ENCODE measurements around the gene PAM16.
A peak's percentile ranks its signal among the peaks of the same experiment; 100 is the strongest.

PAM16 gene

DNA sequence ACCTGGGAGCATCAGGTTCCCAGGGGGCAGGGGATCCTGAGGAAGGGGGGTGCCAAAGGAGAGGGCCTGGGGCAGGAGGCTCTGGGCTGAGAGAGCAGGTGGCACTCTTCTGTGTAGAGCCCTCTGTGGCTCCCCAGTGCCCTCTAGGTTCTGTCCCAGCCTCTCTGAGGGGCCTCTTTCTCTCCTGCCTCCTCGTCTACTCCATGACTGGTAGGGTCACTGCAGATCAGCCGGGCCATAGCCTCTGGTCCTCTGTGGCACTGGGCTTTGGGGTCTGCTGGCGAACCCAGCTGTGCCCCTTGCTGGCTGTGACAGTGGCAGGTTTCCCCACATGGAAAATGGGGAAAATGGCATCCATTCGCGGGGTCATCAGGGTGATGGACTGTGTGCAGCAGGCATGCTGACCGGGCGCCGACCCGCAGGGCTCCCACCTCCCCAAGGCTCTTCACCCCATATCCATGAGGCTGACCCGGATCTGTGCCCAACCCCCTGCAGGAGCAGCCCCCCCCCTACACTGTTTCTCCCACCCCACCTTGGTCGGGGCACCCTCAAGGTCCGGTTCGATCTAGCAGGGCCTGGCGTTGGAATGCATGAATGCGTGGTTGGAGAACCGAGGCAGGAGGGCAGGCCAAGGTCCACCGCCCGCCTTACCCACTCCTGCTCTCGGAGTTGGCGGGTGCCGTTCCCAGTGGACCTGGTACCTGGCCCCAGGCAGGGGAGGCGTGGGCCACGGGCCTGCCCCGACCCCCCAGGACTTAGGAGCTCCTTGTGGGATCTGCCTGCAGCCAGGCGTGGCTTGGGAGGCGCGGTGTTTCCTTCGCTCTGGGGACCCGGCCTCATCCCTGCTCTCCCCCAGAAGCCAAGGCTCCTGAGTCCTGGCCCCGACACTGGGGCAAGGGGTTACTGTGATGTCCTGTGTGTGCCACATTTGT lies 28.7 kb downstream of the PAM16 start:
- TF ChIP-seq ZNF274 (IDR thresholded peaks at IDR 0.05; ENCODE audit: low read depth, low read length): no peak
- H3K4me3 ChIP-seq (ENCODE audit: low read length): no peak overlapping the region

DNA sequence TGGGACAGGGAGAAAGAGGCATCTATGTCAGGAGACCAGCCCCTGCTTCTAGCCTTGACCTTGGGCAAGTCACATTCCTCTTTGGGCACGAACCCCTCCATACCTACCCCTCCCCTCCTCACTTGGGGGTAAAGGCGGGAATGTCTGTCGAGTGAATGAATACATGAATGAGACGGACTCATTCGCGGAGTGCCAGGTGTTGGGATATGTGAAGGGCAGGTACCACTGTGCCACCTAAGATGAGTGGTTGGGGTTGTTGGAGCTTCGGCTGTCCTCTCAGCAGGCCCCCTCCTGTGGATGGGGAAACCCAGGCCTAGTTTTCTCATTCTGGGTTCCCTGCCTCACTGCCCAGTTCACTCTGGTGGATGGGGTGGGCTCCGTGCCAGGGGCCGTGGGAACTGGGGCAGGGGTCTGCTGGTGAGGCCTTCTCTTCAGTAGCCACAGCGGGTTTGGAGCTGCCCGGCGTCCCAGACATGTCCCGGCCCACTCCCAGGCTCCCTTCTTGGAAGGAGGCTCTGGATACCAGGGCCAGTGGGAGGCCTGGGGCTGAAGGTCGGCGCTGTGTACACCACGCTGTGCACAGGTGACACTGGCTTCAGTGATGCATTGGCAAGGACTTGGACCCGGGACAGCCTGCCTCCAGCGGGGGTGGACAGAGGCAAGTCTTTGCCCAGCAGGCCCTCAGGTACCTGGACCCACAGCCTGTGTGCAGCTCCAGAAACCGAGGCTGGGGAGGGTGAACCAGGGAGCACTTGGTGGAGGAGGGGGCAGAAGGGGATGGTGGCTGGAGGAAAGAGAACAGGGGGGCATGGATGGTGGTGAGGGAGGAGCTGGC lies 29.6 kb downstream of the PAM16 start:
- TF ChIP-seq ZNF274 (IDR thresholded peaks at IDR 0.05; ENCODE audit: low read depth, low read length): no peak
- no peak overlapping the region for H3K4me3 ChIP-seq (ENCODE audit: low read length)

DNA sequence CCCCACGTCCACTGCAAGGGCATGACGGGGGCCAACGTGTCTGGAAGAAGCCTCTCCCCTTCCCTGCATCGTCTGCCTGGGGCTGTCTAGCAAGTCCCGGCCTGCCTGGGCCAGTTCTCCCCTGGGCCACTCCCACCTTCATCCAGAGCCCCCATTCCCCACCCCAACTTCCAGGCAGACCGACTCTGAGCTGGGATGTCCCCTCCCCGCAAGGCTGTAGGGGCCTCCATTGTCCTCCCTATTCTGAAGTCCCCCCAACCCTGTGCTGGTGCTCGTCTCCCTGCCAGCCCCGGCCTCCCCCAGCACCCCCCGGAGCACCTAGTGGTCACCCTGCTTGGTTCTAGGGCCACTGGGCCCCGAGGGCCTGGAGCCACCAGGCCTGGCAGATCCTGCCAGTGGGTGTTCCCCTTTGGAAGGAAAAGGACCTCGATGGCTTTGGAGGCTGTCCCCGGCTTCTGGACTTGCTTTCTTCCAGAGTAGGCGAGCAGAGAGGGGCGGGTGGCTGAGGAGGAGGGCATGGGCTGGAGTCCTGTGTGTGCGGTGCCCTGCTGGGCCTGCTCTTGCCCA lies 30.5 kb downstream of the PAM16 start:
- no peak overlapping the region for H3K4me3 ChIP-seq (ENCODE audit: low read length)
- no peak for TF ChIP-seq ZNF274 (IDR thresholded peaks at IDR 0.05; ENCODE audit: low read depth, low read length)

DNA sequence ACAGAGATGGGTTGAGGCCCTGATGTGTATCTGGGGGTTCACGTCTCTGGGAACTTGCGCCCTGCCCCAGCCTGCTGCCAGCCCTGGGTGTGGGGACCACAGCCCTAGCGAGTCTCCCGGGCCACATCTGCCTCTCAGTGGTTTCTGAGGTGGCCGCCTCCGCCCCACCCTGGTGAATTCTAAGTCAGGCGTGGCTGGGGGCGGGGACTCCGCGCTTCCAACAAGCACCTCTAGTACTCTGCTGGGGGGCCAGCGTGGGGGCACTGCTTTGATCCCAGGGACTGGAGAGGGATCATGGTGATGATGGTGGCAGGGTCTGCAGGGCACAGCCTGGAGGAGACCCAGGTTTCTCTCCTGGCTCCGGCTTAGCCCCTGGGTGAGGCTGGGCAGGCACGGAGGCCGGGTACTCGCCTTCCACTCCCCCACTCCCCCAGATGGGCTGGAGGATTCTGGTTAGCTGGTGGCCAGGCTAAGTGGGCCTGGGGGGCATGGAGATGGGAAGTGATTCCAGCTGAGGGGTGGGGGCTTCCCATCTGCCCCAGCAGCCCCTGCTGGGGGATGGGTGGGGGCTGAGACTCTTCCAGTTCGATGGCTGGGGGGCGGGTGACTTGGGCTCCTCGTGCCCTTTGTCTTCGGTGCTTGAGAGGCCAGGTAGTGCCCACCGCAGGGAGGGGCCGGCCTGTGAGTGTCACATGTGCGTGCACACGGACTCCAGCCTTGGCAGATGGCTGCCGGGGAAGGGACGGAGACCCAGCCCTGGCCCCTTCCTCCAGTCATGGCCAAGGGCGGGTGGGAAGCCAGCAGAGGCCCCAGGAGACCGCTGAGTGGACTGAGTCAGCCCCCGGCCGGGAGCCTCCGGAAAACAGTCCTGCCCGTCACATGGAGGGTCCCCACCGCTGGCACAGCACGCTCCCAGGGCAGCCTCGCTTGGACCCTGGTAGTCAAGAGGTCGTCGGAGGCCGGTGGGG lies 31.4 kb downstream of the PAM16 start:
- no peak for TF ChIP-seq ZNF274 (IDR thresholded peaks at IDR 0.05; ENCODE audit: low read depth, low read length)
- no peak overlapping the region for H3K4me3 ChIP-seq (ENCODE audit: low read length)

DNA sequence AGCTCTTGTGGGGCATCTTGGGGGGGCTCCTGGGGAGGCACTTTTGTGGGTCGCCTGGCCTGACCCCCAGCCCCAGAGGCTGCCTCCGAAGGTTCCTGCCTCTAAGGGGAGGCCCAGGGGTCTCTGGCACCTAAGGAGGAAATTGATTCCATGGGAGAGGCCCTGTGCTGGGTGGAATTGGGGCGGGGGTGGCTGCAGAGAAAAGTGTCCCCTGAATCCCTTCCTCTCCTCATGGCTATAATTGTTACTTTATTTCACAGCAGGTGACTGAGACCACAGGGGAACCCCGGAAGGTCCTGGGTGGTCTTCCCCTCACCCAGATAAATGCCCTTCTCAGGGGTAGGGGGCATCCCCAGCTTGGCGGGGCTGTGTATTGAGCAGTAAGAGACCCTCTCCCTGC lies 32.2 kb downstream of the PAM16 start:
- TF ChIP-seq ZNF274 (IDR thresholded peaks at IDR 0.05; ENCODE audit: low read depth, low read length): no peak
- no peak overlapping the region for H3K4me3 ChIP-seq (ENCODE audit: low read length)

DNA sequence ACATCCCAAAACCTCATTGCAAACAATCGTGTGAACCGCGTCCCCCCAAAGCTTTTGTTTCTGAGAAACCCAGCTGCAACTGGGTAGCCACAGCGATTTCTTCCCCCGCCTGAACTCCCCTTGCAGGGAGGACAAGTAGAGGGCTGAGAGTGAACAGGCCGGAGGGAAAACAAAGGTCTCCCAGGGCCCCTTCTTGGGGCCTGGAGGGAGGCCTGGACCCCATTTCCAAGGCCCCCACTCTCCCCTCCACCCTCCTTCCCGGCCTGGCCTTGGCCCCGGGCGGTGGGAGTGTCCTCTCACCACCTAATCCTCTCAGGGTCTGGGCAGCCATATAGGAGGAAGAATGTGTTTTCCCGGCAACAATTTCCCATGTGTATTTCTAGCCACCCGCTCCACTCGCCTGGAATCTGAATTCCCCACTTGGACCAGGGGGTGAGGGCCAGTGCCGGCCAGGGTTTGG lies 32.6 kb downstream of the PAM16 start:
- no peak overlapping the region for H3K4me3 ChIP-seq (ENCODE audit: low read length)
- no peak for TF ChIP-seq ZNF274 (IDR thresholded peaks at IDR 0.05; ENCODE audit: low read depth, low read length)

DNA sequence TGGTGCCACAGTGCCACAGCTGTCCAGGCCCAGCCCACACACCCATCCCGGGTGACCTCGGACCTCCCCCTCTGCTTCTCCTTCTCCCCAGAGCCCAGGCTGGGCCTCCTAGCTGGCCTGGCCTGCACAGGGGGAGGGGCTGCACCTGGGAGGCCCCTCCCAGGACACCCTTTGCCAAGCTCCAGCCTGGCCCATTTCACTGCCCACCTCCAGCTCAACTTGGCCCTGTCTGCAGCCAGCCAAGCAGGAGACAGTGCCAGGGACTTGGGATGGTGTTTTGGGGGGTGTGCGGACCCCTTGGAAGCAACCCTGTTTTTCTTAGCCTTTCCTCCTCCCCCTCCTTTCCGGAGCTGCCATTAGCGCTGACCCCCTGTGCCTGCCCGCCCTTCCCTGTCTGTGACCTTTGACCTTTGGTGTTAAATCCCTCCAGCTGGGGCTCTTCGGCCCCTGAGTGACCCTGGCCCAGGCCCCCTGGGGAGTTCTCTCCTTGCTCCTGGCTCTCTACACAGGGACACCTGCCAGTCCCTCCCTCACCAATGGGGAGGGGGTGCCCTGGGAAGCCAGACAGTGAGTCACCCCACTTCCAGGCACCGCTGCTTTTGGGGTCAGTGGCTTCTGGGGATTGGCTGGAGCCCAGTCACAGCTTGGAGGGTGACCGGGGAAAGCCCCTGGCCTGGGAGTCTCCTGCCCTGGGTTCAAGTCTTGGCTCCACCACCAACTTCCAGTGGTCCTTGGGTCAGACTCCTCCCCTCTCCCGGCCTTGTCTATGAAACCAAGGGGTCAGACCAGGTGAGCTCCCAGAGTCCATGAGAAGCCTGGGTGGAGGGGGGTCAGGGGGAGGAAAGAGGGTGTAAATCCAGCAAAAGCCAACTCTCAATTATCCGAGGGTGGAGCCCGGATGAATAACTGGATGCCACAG lies 33.3 kb downstream of the PAM16 start:
- no peak for TF ChIP-seq ZNF274 (IDR thresholded peaks at IDR 0.05; ENCODE audit: low read depth, low read length)
- H3K4me3 ChIP-seq (ENCODE audit: low read length): no peak overlapping the region

DNA sequence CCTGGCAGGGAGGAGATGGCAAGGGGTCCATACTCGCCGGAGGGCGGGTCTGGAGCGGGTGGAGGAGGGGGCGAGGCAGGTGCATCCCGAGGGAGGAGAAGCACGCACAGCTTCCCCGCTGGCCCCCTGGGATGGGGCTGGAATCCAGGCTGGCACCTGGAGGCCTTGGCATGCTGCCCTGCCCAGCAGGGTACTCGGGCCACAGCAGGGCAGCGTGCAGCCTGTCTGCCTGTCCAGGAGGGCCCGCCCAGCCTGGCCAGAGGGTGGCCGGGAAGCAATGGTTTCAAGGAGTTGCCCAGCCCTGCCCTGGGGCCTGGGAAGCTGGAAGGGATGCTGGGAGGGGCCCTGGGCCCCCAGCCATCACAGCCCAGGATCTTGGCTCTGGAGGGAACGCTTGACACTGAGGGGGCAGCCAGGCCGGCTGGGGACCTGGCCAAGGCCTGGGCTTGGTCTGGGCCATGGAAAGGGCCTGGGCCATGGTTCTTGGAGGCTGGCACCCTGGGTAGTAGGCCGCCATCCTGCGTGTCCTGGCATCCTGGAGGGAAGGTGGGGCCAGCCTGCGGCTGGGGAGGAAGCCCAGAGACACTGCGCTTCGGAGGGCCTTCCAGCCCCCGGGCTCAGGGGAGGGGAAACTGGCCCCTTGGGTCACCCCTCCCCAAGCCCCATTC lies 34.1 kb downstream of the PAM16 start:
- no peak for TF ChIP-seq ZNF274 (IDR thresholded peaks at IDR 0.05; ENCODE audit: low read depth, low read length)
- H3K4me3 ChIP-seq (ENCODE audit: low read length): no peak overlapping the region

DNA sequence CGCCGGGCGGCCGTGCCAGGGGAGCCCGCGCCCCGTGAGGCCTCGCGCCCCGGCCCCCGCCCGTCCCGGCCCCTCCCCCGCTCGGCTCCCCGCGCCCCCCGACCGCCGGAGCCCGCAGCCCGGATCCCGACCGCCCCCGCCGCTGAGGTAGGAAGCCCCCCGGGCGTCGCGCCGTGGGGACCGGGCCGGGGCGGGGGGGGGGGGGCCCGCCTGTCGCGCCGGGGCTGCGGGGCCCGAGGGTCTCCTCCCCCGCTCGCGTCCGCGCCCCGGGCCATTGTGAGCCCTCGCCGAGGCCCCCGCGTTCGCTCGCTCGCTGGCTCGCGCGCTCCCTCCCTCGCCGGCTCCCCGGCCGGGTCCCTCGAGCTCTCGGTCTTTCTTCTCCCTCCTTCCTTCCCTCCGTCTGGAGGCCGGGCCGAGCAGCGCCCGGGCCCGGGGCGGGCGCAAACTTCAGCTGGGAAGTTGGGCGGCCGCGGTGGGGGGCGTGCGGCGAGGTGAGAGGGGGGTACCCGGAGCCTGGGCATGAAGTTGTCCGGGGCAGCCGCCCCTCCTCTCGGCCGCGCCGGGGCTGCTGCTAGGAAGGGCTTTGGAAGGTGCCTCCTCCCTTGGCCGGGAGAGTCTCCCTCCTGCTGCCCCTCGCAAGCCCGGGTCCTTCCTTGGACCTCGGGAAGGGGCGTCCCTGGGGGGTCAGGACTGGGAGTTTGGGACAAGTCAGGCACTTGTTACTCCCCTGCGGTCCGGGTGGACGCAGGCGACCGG lies 34.8 kb downstream of the PAM16 start:
- no peak for TF ChIP-seq ZNF274 (IDR thresholded peaks at IDR 0.05; ENCODE audit: low read depth, low read length)
- peak overlapping the region; percentile 17; the same call in 1 of the 2 replicates for H3K4me3 ChIP-seq (ENCODE audit: low read length)

DNA sequence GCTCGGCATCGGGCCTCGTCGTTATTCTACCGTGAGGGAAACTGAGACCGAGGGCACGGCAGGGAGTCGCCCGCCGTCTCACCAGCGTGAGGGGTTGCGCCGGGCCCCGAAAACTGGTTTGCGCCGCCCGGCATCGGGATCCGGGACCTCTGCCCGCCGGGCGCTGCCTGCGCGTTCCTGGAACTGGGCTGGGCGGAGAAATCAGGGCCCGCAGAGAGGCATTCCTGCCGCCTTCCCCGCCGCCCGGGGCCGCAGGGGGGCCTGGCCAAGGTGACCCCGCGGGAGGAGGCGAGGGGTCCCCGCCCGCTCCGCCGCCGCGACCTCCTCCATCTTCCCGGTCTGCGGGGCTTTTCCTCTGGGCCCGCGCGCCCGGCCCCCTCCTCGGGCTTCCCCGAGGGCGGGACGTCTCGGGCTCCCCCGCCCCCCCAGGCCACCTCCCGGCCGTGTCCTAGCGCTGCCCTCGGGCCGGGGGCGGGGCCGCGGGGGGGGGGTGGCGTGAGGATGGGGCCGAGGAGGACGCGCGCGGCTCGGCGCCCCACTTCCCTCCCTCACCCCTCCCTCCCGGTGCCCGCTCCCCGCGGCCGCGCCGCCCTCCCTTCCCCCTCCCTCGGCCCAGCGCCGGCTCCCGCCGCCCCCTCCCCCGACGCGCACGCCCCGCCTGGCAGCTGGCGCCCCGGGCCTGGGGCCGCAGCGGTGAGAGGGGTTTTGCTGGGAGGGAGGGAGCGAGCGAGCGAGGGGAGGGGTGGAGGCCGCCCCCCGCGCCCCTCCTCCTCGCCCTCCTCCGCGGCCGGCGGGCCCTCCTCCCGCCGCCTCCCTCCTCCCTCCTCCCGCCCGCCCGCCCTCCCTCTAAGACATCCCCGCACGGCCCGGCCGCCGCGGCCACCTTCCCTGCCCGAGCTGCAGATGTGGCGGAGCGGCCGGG lies 35.7 kb downstream of the PAM16 start, which contains the start of gene GLIS2:
GLIS2 (plus strand) TSS at position 882 of the 922 bp plus-strand sequence. CDS start 16,214 bp downstream, outside the sequence.
- TF ChIP-seq ZNF274 (IDR thresholded peaks at IDR 0.05; ENCODE audit: low read depth, low read length): no peak

More for the DNA sequence above, 35.7 kb downstream of the PAM16 start, which contains the start of gene GLIS2:
- peak within 1 kb of the TSS; percentile 37; the same call in 1 of the 2 replicates for H3K4me3 ChIP-seq (ENCODE audit: low read length)

Measured in GM08714 (cell line).